Measurements from ENCODE around the gene L3HYPDH.
A peak's percentile ranks its signal among the peaks of the same experiment; 100 is the strongest.

L3HYPDH gene

GRCh38 chr14:59510966-59511365 is 26.8 kb upstream of the L3HYPDH start:
- no peak for TF ChIP-seq CTCF (IDR thresholded peaks at IDR 0.05; ENCODE audit: low read depth, low read length, missing control alignments)
- H3K4me3 ChIP-seq (ENCODE audit: low read depth, low read length): no peak overlapping the region
- DNase-seq (ENCODE audit: low read depth): no peak

- TF ChIP-seq CTCF (IDR thresholded peaks at IDR 0.05; ENCODE audit: low read depth, low read length, missing control alignments): no peak
- no peak for DNase-seq (ENCODE audit: low read depth)
- H3K4me3 ChIP-seq (ENCODE audit: low read depth, low read length): no peak overlapping the region
Observed at GRCh38 chr14:59510001-59510400, 25.8 kb upstream of the L3HYPDH start.

DNA sequence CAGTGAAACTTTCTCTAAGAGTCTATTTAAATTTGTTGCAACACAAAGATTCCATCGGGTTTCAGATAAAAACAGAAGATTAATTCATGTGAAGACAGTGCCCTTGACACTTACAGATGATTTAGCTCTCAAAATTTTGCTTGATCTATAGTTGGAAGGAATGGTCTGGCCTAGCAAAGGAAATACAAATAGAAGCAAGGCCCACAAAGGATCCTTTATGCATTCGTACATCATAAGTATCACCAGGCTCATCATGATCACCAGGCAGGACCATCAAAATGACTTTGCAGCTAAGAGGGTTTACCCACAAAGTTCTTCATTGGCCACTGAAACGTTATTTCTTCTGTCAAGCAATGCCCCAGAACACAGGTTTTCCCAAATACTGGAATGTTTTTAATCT is 24.9 kb upstream of the L3HYPDH start:
- H3K4me3 ChIP-seq (ENCODE audit: low read depth, low read length): no peak overlapping the region
- no peak for DNase-seq (ENCODE audit: low read depth)
- no peak for TF ChIP-seq CTCF (IDR thresholded peaks at IDR 0.05; ENCODE audit: low read depth, low read length, missing control alignments)

- DNase-seq (ENCODE audit: low read depth): no peak
- no peak for TF ChIP-seq CTCF (IDR thresholded peaks at IDR 0.05; ENCODE audit: low read depth, low read length, missing control alignments)
Observed at GRCh38 chr14:59507752-59508103, 23.5 kb upstream of the L3HYPDH start.

DNA sequence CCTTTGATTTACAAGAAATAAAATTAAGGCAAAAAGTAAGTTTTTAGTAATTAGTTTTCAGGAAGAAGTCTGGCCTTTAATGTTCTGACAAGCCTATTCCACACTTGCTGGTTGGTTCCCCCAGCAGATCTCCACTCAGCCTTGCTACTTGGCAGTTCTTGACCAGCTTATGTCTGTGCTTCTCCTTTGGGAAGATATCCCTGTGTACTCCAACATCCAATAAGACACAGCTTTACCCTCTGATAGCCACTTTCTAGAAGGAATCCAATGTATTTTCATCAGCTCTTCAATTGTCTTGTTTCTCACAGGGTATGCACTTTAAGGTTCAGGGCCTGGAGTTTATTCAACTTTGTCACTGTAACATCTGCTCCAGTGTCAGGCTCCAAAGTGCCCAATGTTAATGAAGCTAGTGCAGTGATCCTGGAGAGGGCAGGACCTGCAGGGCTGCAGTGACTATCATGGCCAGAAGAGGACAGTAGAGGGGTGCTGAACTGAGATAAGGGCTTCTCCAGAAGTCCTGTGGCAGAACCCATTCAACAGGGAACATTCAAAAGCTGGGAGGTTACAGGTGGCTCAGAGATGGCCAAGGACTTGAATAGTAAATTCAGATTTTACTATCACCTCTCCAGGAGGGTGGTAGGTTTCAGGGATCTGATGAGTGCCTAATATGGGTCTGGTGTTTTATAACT is 23.0 kb upstream of the L3HYPDH start:
- H3K4me3 ChIP-seq (ENCODE audit: low read depth, low read length): no peak overlapping the region
- peak; percentile 94 for TF ChIP-seq CTCF (IDR thresholded peaks at IDR 0.05; ENCODE audit: low read depth, low read length, missing control alignments)
- DNase-seq (ENCODE audit: low read depth): no peak

More at GRCh38 chr14:59507752-59508103, 23.5 kb upstream of the L3HYPDH start:
- no peak overlapping the region for H3K4me3 ChIP-seq (ENCODE audit: low read depth, low read length)

- DNase-seq (ENCODE audit: low read depth): no peak
- TF ChIP-seq CTCF (IDR thresholded peaks at IDR 0.05; ENCODE audit: low read depth, low read length, missing control alignments): no peak
- H3K4me3 ChIP-seq (ENCODE audit: low read depth, low read length): no peak overlapping the region
Observed at GRCh38 chr14:59503256-59503655, 19.0 kb upstream of the L3HYPDH start.

GRCh38 chr14:59500732-59501131 is 16.5 kb upstream of the L3HYPDH start:
- no peak overlapping the region for H3K4me3 ChIP-seq (ENCODE audit: low read depth, low read length)
- TF ChIP-seq CTCF (IDR thresholded peaks at IDR 0.05; ENCODE audit: low read depth, low read length, missing control alignments): no peak
- DNase-seq (ENCODE audit: low read depth): no peak
